Measurements from ENCODE around the gene RBM6. TPM values are rescaled to one million over a fixed set of nuclear protein-coding genes. Genes with fewer than 3 reads are reported as not detected.

Gene RBM6
- polyA plus RNA-seq, 3 donors, result 11.3 to 137 (median 17.8) TPM

GRCh38 chr3:49937090-49937489, 2.9 kb upstream of the RBM6 start:
- Histone ChIP-seq H3K4me3 (replicated peaks in 1 of 3; ENCODE audit: low read depth in 2 of 3, low read length in 3 of 3) (peak overlapping the region in 1 of 3 experiments; percentile 37), H3K79me2 (ENCODE audit: insufficient read depth, low read length) (peaks cover 18% of the 10 kb centered on the region), H3K36me3 (replicated peaks in 1 of 2; ENCODE audit: control insufficient read depth in 1 of 2, insufficient read depth in 2 of 2, low read length in 2 of 2) (no peaks in the 10 kb centered on the region), H3K27ac (ENCODE audit: low read depth in 1 of 2, low read length in 2 of 2) (peak overlapping the region; percentile 39 to 43), H3K9me3 (replicated peaks in 1 of 2; ENCODE audit: control insufficient read depth in 1 of 2, insufficient read depth in 1 of 2, low read length in 2 of 2) (no peaks in the 10 kb centered on the region), H3K4me1 (ENCODE audit: control insufficient read depth in 1 of 2, insufficient read depth in 2 of 2, low read length in 2 of 2) (peaks cover 52 to 63% of the 10 kb centered on the region in 2 donors), H3K27me3 (ENCODE audit: control insufficient read depth in 2 of 2, insufficient read depth in 2 of 2, low read length in 2 of 2) (no peaks in the 10 kb centered on the region), H2AFZ (ENCODE audit: insufficient read depth, low read depth, low read length, poor library complexity, severe bottlenecking) (no peak overlapping the region), H4K20me1 (ENCODE audit: insufficient read depth, low read length) (peaks cover 19% of the 10 kb centered on the region), H3K4me2 (replicated peaks; ENCODE audit: extremely low read depth, low read length, poor library complexity, severe bottlenecking) (peak overlapping the region; percentile 24), H3K9ac (ENCODE audit: insufficient read depth, low read length, poor library complexity, severe bottlenecking) (no peak overlapping the region)
- TF ChIP-seq CTCF (IDR thresholded peaks at IDR 0.05), result no peak
- peaks cover 37% of the 10 kb centered on the region for H3K4me1 Mint-ChIP-seq
- peak overlapping the region; percentile 20 to 85 (median 75) for H3K27ac Mint-ChIP-seq
- peaks cover 0 to 2% (median 0%) of the 10 kb centered on the region in 7 donors for H3K9me3 Mint-ChIP-seq
- peak; percentile 36 to 64 (median 61) for DNase-seq
- H3K27me3 Mint-ChIP-seq (ENCODE audit: low read depth in 3 of 3), result peaks cover 0 to 2% (median 2%) of the 10 kb centered on the region in 3 donors
- intact Hi-C loops (cut with micrococcal nuclease), result no loop called here
- 16% methylated on average over 3 of the region's 3 CpGs for WGBS (ENCODE audit: insufficient coverage)
- no peak overlapping the region for H3K4me3 Mint-ChIP-seq
- no peaks in the 10 kb centered on the region for H3K36me3 Mint-ChIP-seq

- H4K20me1 ChIP-seq (ENCODE audit: insufficient read depth, low read length), result peaks cover 54% of the 10 kb centered on the region
- peak overlapping the region; percentile 84 for H3K9ac ChIP-seq (ENCODE audit: insufficient read depth, low read length, poor library complexity, severe bottlenecking)
- peaks cover 0 to 2% (median 0%) of the 10 kb centered on the region in 7 donors for H3K9me3 Mint-ChIP-seq
- no peaks in the 10 kb centered on the region for H3K9me3 ChIP-seq (replicated peaks in 1 of 2; ENCODE audit: control insufficient read depth in 1 of 2, insufficient read depth in 1 of 2, low read length in 2 of 2)
- H3K27ac Mint-ChIP-seq, result peak overlapping the region; percentile 93 to 98 (median 96)
- DNase-seq, result no peak
- H3K4me3 ChIP-seq (replicated peaks in 1 of 3; ENCODE audit: low read depth in 2 of 3, low read length in 3 of 3), result peak overlapping the region; percentile 77 to 98 (median 92)
- H3K27me3 Mint-ChIP-seq (ENCODE audit: low read depth in 3 of 3), result no peaks in the 10 kb centered on the region
- peak overlapping the region; percentile 95 for H3K4me3 Mint-ChIP-seq
- intact Hi-C loops (cut with micrococcal nuclease), result loop anchor here (1.0 to 10.0 kb wide), 2 partner anchors 11 to 226 kb away; partner anchors contain the start of genes AMIGO3 (in 1 of the 2) and MON1A (in 1 of the 2)
- peak overlapping the region; percentile 99 for H3K4me2 ChIP-seq (replicated peaks; ENCODE audit: extremely low read depth, low read length, poor library complexity, severe bottlenecking)
- peak overlapping the region; percentile 89 to 98 for H3K27ac ChIP-seq (ENCODE audit: low read depth in 1 of 2, low read length in 2 of 2)
- H3K27me3 ChIP-seq (ENCODE audit: control insufficient read depth in 2 of 2, insufficient read depth in 2 of 2, low read length in 2 of 2), result no peaks in the 10 kb centered on the region
- H3K79me2 ChIP-seq (ENCODE audit: insufficient read depth, low read length), result peaks cover 55% of the 10 kb centered on the region
- H3K36me3 Mint-ChIP-seq, result peaks cover 4 to 22% of the 10 kb centered on the region in 2 donors
- whole genome bisulfite sequencing (ENCODE audit: insufficient coverage), result 0% methylated on average over 16 of the region's 23 CpGs
- peaks cover 2 to 13% of the 10 kb centered on the region in 2 donors for H3K36me3 ChIP-seq (replicated peaks in 1 of 2; ENCODE audit: control insufficient read depth in 1 of 2, insufficient read depth in 2 of 2, low read length in 2 of 2)
- peaks cover 40 to 50% of the 10 kb centered on the region in 2 donors for H3K4me1 ChIP-seq (ENCODE audit: control insufficient read depth in 1 of 2, insufficient read depth in 2 of 2, low read length in 2 of 2)
- TF ChIP-seq CTCF (IDR thresholded peaks at IDR 0.05), result no peak
- peak overlapping the region; percentile 92 for H2AFZ ChIP-seq (ENCODE audit: insufficient read depth, low read depth, low read length, poor library complexity, severe bottlenecking)
- H3K4me1 Mint-ChIP-seq, result peaks cover 46% of the 10 kb centered on the region
These were observed 808 bp downstream of the RBM6 start for GRCh38 chr3:49940667-49941249.
